GM23338 (cell line): ENCODE data around the gene BAHCC1.

Source experiments
- CREB1 ChIP-seq: fragments of 250-450 bp; sonication (Bioruptor Pico); IDR thresholded peaks from 2 replicates; pipeline ENCODE4 v1.5.0; 2020; ENCODE audit warnings: low read depth, mild to moderate bottlenecking, moderate library complexity
- CTCF ChIP-seq, 2 experiments: fragments of 200-600 bp in 1 of 2; sonication (generic) in 1 of 2; conservative IDR thresholded peaks; 2 replicates each; pipeline versions ENCODE4 v1.5.1 to v1.6.1; 2016 to 2017; ENCODE audit warnings: antibody characterized with exemption in 2 of 2, low read depth in 2 of 2, mild to moderate bottlenecking in 2 of 2, moderate library complexity in 1 of 2
- ETS1 ChIP-seq: IDR thresholded peaks from 2 replicates; pipeline ENCODE4 v1.6.1; 2016; ENCODE audit warnings: antibody characterized with exemption
- EZH2 ChIP-seq: fragments of 200-600 bp; sonication (generic); IDR thresholded peaks from one replicate; pipeline ENCODE4 v1.8.0; 2017; ENCODE audit warnings: antibody characterized with exemption, mild to moderate bottlenecking, low read depth; ENCODE audit not compliant: unreplicated experiment
- EZH2phosphoT487 ChIP-seq: fragments of 200-600 bp; sonication (generic); IDR thresholded peaks from one replicate; pipeline ENCODE4 v1.8.1; 2018; ENCODE audit warnings: antibody characterized with exemption; ENCODE audit not compliant: unreplicated experiment
- POLR2AphosphoS5 ChIP-seq: IDR thresholded peaks from 2 replicates; pipeline ENCODE4 v1.6.1; 2016; ENCODE audit warnings: antibody characterized with exemption, low read depth
- REST ChIP-seq: IDR thresholded peaks from one replicate; pipeline ENCODE4 v1.6.1; 2018; ENCODE audit warnings: antibody characterized with exemption; ENCODE audit not compliant: unreplicated experiment

- TF ChIP-seq CTCF (conservative IDR thresholded peaks at IDR 0.05; ENCODE audit: low read depth in 2 of 2) = no peak
- peak; percentile 28 for TF ChIP-seq EZH2
- no peak for TF ChIP-seq REST
- no peak for TF ChIP-seq POLR2AphosphoS5
- no peak for TF ChIP-seq CREB1 (CRISPR knock-in tag)
- TF ChIP-seq ETS1 = no peak
- TF ChIP-seq EZH2phosphoT487 = no peak
Observed at GRCh38 chr17:81346908-81347349, 48.3 kb upstream of the BAHCC1 start.
